Gastrocnemius medialis (tissue), 4 donors: ENCODE measurements around the gene KCTD16. TPM values are rescaled to one million over a fixed set of nuclear protein-coding genes. Genes with fewer than 3 reads are reported as not detected.

Experiments used
- ATAC-seq, 2 donors: fragments of 150-250 bp; one replicate each; pipeline ENCODE4 v1.9.1; 2016
- DNase-seq, 2 donors: peaks; one replicate each; pipeline ENCODE4 v3.0.0-alpha.2; 2019
- H3K27ac ChIP-seq, 4 donors: fragments of 200-600 bp; sonication (generic); 1 replicate in 1 of 4; 2 replicates in 3 of 4; pipeline ENCODE4 v1.5.1; 2016 to 2018; ENCODE audit warnings: mild to moderate bottlenecking in 2 of 4, moderate library complexity in 1 of 4
- H3K27me3 ChIP-seq, 3 donors: fragments of 200-600 bp; sonication (generic) in 2 of 3; 1 replicate in 1 of 3; 2 replicates in 2 of 3; pipeline versions ENCODE4 v1.5.1 to v1.6.0; 2016 to 2019; ENCODE audit warnings: mild to moderate bottlenecking in 1 of 3, moderate library complexity in 1 of 3
- H3K36me3 ChIP-seq, 2 donors: fragments of 200-600 bp; sonication (generic) in 1 of 2; one replicate each; pipeline ENCODE4 v1.5.1; 2017 to 2018
- H3K4me1 ChIP-seq, 2 donors: fragments of 200-600 bp; sonication (generic) in 1 of 2; one replicate each; pipeline ENCODE4 v1.5.1; 2016 to 2017; ENCODE audit warnings: mild to moderate bottlenecking in 2 of 2
- H3K4me3 ChIP-seq, 4 donors: fragments of 200-600 bp; sonication (generic) in 3 of 4; 1 replicate in 1 of 4; 2 replicates in 3 of 4; pipeline ENCODE4 v1.5.1; 2016 to 2019; ENCODE audit warnings: mild to moderate bottlenecking in 2 of 4
- H3K9me3 ChIP-seq, 3 donors: fragments of 200-600 bp; sonication (generic) in 2 of 3; 1 replicate in 1 of 3; 2 replicates in 2 of 3; pipeline ENCODE4 v1.5.1; 2016 to 2019
- POLR2A ChIP-seq, 2 donors: fragments of 450-650 bp; IDR thresholded peaks; one replicate each; pipeline ENCODE4 v1.6.1; 2017; ENCODE audit warnings: antibody characterized with exemption in 2 of 2, mild to moderate bottlenecking in 2 of 2, moderate library complexity in 2 of 2
- in situ Hi-C, 4 donors: fragments of 200-750 bp; cut with MboI; loops; one replicate each; pipeline versions ENCODE4 v1.15.0 to v1.8.0; 2017; ENCODE audit warnings: low sequenced_read_pairs in 4 of 4
- intact Hi-C: fragments of 100-400 bp; cut with DNase I; formaldehyde crosslinking; loops from one replicate; pipeline ENCODE4 v1.15.1; 2023; ENCODE audit warnings: low total_unique reads
- total RNA-seq, 4 donors: library from RNA; depleted of rRNA; stranded (reverse); fragments of >200 nt; gene quantifications; one replicate each; pipeline versions ENCODE4 v1.1.0 to v1.2.3, GENCODE V29; 2016
- TF ChIP-seq, protein P1 (sequence below), 5 experiments: fragments of 450-650 bp in 3 of 5; fragments of 200-600 bp in 2 of 5; sonication (generic) in 2 of 5; IDR thresholded peaks in 4 of 5; conservative IDR thresholded peaks in 1 of 5; 1 replicate in 4 of 5; 2 replicates in 1 of 5; pipeline ENCODE4 v1.5.1; 2016 to 2019; ENCODE audit warnings: antibody characterized with exemption in 5 of 5, mild to moderate bottlenecking in 3 of 5, moderate library complexity in 3 of 5

KCTD16 gene
- total RNA-seq, 4 donors from 2014 or later = 0.02 TPM; not detected in 3

DNA sequence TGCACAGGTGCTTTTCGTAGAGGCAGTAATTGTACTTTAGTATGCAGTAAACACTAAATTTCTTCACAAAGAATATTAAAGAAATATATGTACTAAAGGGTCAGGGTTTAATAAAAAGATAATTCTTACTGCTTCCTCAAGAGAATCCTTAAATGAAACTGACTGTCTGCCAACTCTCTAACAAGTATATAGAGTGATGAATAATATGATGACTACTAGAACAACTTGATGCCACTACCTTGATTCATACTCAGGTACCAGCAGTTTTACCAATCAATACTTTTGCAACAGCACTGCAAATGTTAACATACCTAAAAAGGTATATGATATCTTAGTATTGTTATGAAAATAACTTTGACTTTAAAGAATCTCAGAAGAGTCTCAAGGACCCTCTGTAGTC lies 4.0 kb upstream of the KCTD16 start:
- ATAC-seq (no peak), DNase-seq (no peak)
- Histone ChIP-seq H3K27ac (no peak overlapping the region), H3K4me3 (no peak overlapping the region), H3K27me3 (no peaks in the 10 kb centered on the region), H3K4me1 (peaks cover 20 to 30% of the 10 kb centered on the region in 2 donors), H3K36me3 (peaks cover 0 to 52% of the 10 kb centered on the region in 2 donors), H3K9me3 (no peaks in the 10 kb centered on the region)
- intact Hi-C loops = no loop called here
- in situ Hi-C loops = loop anchor here in 1 of 4 donors (25.0 kb wide), 1 partner anchor 1254 kb away; no protein-coding TSS in a partner anchor
- TF ChIP-seq, protein P1, sequence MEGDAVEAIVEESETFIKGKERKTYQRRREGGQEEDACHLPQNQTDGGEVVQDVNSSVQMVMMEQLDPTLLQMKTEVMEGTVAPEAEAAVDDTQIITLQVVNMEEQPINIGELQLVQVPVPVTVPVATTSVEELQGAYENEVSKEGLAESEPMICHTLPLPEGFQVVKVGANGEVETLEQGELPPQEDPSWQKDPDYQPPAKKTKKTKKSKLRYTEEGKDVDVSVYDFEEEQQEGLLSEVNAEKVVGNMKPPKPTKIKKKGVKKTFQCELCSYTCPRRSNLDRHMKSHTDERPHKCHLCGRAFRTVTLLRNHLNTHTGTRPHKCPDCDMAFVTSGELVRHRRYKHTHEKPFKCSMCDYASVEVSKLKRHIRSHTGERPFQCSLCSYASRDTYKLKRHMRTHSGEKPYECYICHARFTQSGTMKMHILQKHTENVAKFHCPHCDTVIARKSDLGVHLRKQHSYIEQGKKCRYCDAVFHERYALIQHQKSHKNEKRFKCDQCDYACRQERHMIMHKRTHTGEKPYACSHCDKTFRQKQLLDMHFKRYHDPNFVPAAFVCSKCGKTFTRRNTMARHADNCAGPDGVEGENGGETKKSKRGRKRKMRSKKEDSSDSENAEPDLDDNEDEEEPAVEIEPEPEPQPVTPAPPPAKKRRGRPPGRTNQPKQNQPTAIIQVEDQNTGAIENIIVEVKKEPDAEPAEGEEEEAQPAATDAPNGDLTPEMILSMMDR (IDR thresholded peaks at IDR 0.05 in 4 of 5, conservative IDR thresholded peaks at IDR 0.05 in 1 of 5) = no peak
- no peak for TF ChIP-seq POLR2A (IDR thresholded peaks at IDR 0.05)

DNA sequence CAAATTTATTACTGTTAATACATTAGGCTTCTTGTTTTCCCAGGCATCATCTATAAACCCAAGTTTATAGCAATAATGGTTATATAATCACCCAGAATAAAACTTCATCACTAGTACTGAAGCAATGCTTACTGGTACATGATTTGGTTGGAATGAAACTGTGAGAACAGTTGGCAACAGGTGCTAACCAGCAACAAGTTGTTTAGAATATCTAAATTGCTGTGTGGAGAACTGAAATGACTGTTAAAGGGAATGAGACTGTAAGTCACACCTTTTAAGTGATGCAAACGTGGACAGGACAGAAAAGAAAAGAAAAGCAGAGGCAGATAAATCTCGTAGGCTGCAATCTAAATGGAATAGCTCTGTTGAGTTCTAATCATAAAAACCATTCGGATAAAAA lies 2.7 kb upstream of the KCTD16 start:
- intact Hi-C loops = no loop called here

DNA sequence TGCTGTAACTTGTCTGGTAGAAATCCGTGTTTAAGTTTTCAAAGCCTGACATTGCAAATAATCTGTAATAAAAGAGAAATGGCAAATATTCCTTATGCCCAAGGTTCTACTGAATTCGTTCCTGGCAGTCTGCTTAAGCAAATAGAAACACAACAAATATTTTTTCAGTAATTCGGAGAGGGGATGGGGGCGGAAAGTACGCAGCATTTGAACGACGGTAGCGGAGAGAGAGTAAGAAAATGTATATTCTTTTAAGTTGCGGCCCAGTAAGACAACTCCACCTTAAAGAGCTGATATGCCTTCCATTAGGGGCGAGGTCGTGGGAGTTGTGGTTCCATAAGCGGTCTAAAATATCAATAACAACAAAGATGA lies 783 bp upstream of the KCTD16 start:
- Histone ChIP-seq H3K4me1 (peaks cover 20 to 30% of the 10 kb centered on the region in 2 donors), H3K4me3 (peak overlapping the region; percentile 79 to 93 (median 88)), H3K27ac (peak overlapping the region; percentile 79 to 89 (median 84)), H3K27me3 (no peaks in the 10 kb centered on the region), H3K9me3 (no peaks in the 10 kb centered on the region), H3K36me3 (peaks cover 0 to 20% of the 10 kb centered on the region in 2 donors)
- ATAC-seq = no peak
- TF ChIP-seq, protein P1 (IDR thresholded peaks at IDR 0.05 in 4 of 5, conservative IDR thresholded peaks at IDR 0.05 in 1 of 5) = no peak
- TF ChIP-seq POLR2A (IDR thresholded peaks at IDR 0.05) = no peak
- intact Hi-C loops (no loop called here), in situ Hi-C loops (loop anchor here in 1 of 4 donors (25.0 kb wide), 1 partner anchor 1258 kb away; no protein-coding TSS in a partner anchor)
- DNase-seq = no peak

More for the DNA sequence above, 2.7 kb upstream of the KCTD16 start:
- DNase-seq (no peak), ATAC-seq (no peak)
- TF ChIP-seq, protein P1 (IDR thresholded peaks at IDR 0.05 in 4 of 5, conservative IDR thresholded peaks at IDR 0.05 in 1 of 5) = no peak
- TF ChIP-seq POLR2A (IDR thresholded peaks at IDR 0.05) = no peak
- no peaks in the 10 kb centered on the region for H3K9me3 ChIP-seq
- in situ Hi-C loops = loop anchor here in 1 of 4 donors (25.0 kb wide), 1 partner anchor 1256 kb away; no protein-coding TSS in a partner anchor
- H3K27me3 ChIP-seq = no peaks in the 10 kb centered on the region
- no peak overlapping the region for H3K27ac ChIP-seq
- peaks cover 20 to 30% of the 10 kb centered on the region in 2 donors for H3K4me1 ChIP-seq
- peaks cover 0 to 39% of the 10 kb centered on the region in 2 donors for H3K36me3 ChIP-seq
- H3K4me3 ChIP-seq = no peak overlapping the region

DNA sequence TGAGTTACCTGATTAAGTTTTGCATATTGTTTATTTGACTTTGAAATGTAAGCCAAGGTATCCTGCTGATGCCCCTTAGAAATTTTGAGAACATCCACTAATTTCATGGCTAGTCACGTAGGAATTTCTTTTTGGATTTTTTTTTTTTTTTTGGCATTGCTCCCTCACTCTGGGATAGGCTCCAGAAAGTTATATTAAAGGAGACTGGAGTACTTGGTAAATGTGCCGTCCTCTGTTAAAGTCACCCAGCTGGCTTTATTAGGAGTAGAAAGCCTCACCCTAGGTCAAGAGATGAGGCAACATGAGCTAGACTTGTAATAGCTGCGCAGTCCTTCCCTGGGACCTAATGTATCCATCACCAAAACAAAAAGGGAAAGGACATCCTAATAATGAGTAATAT lies 3.1 kb downstream of the KCTD16 start:
- in situ Hi-C loops (loop anchor here in 1 of 4 donors (25.0 kb wide), 1 partner anchor 1261 kb away; no protein-coding TSS in a partner anchor), intact Hi-C loops (no loop called here)
- Histone ChIP-seq H3K9me3 (no peaks in the 10 kb centered on the region), H3K27ac (no peak overlapping the region), H3K27me3 (no peaks in the 10 kb centered on the region), H3K36me3 (no peaks in the 10 kb centered on the region), H3K4me1 (peaks cover 10 to 16% of the 10 kb centered on the region in 2 donors), H3K4me3 (no peak overlapping the region)
- TF ChIP-seq, protein P1 (IDR thresholded peaks at IDR 0.05 in 4 of 5, conservative IDR thresholded peaks at IDR 0.05 in 1 of 5) = no peak
- no peak for TF ChIP-seq POLR2A (IDR thresholded peaks at IDR 0.05)
- ATAC-seq = no peak
- DNase-seq = no peak
